ENCODE results near the gene ZNF121. TPM values are rescaled to one million over a fixed set of nuclear protein-coding genes. Genes with fewer than 3 reads are reported as not detected.

Gene ZNF121
- total RNA-seq, 4 donors from 2014 or later = 27.4 to 39.8 (median 32.2) TPM

DNA sequence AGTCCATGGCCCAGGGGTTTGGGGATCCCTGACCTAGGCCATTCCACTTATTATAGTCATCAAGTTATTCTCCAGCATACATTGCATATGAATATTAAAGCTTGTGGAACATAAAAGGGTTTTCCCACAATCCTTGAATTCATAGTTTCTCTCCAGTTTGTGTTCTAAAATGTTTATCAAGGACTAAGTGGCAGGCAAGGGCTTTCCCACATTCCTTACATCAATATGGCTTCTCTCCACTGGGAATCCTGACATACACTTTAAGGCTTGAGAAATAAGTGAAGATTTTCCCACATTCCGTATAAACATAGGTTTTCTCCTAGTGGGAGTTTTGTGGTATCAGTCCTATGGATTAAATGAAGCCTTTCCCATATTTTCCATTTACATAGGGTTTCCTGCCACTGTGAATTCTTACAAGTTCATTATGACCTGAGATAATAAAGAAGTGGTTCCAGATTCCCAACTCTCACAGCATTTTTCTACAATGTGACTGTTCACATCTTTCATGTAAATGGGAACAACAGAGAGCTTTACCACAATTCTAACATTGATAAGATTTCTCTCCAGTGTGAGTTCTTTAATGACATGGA lies 60.3 kb downstream of the ZNF121 start:
- H3K9me3 ChIP-seq = peaks cover 10 to 99% (median 64%) of the 10 kb centered on the region in 4 donors
- DNase-seq (ENCODE audit: low spot score in 2 of 2) = no peak
- no peak overlapping the region for H3K27ac ChIP-seq
- H3K36me3 ChIP-seq = peaks cover 9 to 86% (median 10%) of the 10 kb centered on the region in 3 donors
- H3K4me1 ChIP-seq = no peaks in the 10 kb centered on the region
- WGBS, 2 donors = 98 to 100% methylated on average over 1 of the region's 1 CpG
- H3K27me3 ChIP-seq = no peaks in the 10 kb centered on the region
- H3K4me3 ChIP-seq = no peak overlapping the region
- TF ChIP-seq EP300 (IDR thresholded peaks at IDR 0.05) = no peak
- TF ChIP-seq, protein P1, sequence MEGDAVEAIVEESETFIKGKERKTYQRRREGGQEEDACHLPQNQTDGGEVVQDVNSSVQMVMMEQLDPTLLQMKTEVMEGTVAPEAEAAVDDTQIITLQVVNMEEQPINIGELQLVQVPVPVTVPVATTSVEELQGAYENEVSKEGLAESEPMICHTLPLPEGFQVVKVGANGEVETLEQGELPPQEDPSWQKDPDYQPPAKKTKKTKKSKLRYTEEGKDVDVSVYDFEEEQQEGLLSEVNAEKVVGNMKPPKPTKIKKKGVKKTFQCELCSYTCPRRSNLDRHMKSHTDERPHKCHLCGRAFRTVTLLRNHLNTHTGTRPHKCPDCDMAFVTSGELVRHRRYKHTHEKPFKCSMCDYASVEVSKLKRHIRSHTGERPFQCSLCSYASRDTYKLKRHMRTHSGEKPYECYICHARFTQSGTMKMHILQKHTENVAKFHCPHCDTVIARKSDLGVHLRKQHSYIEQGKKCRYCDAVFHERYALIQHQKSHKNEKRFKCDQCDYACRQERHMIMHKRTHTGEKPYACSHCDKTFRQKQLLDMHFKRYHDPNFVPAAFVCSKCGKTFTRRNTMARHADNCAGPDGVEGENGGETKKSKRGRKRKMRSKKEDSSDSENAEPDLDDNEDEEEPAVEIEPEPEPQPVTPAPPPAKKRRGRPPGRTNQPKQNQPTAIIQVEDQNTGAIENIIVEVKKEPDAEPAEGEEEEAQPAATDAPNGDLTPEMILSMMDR (IDR thresholded peaks at IDR 0.05) = no peak
- no peak for TF ChIP-seq POLR2A (IDR thresholded peaks at IDR 0.05)

Other genes starting within 250 kb of the ZNF121 start
- 10 to 100 TPM in 1 of 4 donors, 1 to 10 TPM in 3; 1.4 to 12.9 (median 6.3) TPM for gene ZNF177, start 221.5 kb downstream of the ZNF121 start, total RNA-seq
- gene ZNF266, start 148.9 kb downstream of the ZNF121 start, total RNA-seq = 10 to 100 TPM; 22.6 to 38.6 (median 30.7) TPM
- gene ZNF560, start 85.9 kb downstream of the ZNF121 start, total RNA-seq = not detected
- gene ZNF426, start 45.9 kb downstream of the ZNF121 start, total RNA-seq = 10 to 100 TPM; 10.5 to 13.7 (median 12.8) TPM
- 10 to 100 TPM; 19.4 to 30.3 (median 21.9) TPM for gene ZNF561, start 36.7 kb upstream of the ZNF121 start, total RNA-seq
- gene ZNF562, start 90.6 kb upstream of the ZNF121 start, total RNA-seq = 10 to 100 TPM; 17.9 to 31.6 (median 24.5) TPM
- 10 to 100 TPM; 20.8 to 36.9 (median 26.8) TPM for gene ZNF846, start 184.2 kb upstream of the ZNF121 start, total RNA-seq
- gene FBXL12, start 234.6 kb upstream of the ZNF121 start, total RNA-seq = 10 to 100 TPM; 26.2 to 42.7 (median 36.6) TPM
- 100 to 1,000 TPM; 349 to 599 (median 515) TPM for gene UBL5, start 243.4 kb upstream of the ZNF121 start, total RNA-seq

Data from tibial nerve (tissue), 4 donors.